Hepatocyte (in vitro differentiated cells): ENCODE data around the gene FAM210B. TPM values are rescaled to one million over a fixed set of nuclear protein-coding genes. Genes with fewer than 3 reads are reported as not detected.

Source experiments
- DNase-seq: peaks from one replicate; pipeline ENCODE4 v3.0.0-alpha.2; 2016; ENCODE audit warnings: low spot score
- H2AFZ ChIP-seq: fragments of 200-600 bp; sonication (generic); 2 replicates; pipeline ENCODE4 v1.6.0; 2016; ENCODE audit warnings: antibody characterized with exemption, mild to moderate bottlenecking
- H3K27ac ChIP-seq: fragments of 200-600 bp; sonication (generic); 2 replicates; pipeline ENCODE4 v1.5.1; 2016; ENCODE audit warnings: mild to moderate bottlenecking
- H3K27me3 ChIP-seq: fragments of 200-600 bp; sonication (generic); 2 replicates; pipeline ENCODE4 v1.6.1; 2016
- H3K36me3 ChIP-seq: fragments of 200-600 bp; sonication (generic); replicated peaks from 2 replicates; pipeline ENCODE4 v1.5.1; 2016; ENCODE audit warnings: low read depth; ENCODE audit not compliant: insufficient read depth
- H3K4me1 ChIP-seq: fragments of 200-600 bp; sonication (generic); 2 replicates; pipeline ENCODE4 v1.5.1; 2016; ENCODE audit warnings: mild to moderate bottlenecking, moderate library complexity; ENCODE audit not compliant: insufficient read depth
- H3K4me2 ChIP-seq: fragments of 200-600 bp; sonication (generic); 2 replicates; pipeline ENCODE4 v1.6.0; 2016
- H3K4me3 ChIP-seq: fragments of 200-600 bp; sonication (generic); 2 replicates; pipeline ENCODE4 v1.5.1; 2016; ENCODE audit warnings: mild to moderate bottlenecking
- H3K79me2 ChIP-seq: fragments of 200-600 bp; sonication (generic); 2 replicates; pipeline ENCODE4 v1.6.0; 2017; ENCODE audit warnings: mild to moderate bottlenecking
- H3K9me2 ChIP-seq: fragments of 200-600 bp; sonication (generic); replicated peaks from 2 replicates; pipeline ENCODE4 v1.6.0; 2017; ENCODE audit warnings: mild to moderate bottlenecking; ENCODE audit not compliant: insufficient read depth
- H3K9me3 ChIP-seq: fragments of 200-600 bp; sonication (generic); 2 replicates; pipeline ENCODE4 v1.5.1; 2016; ENCODE audit warnings: low read depth, mild to moderate bottlenecking
- H4K20me1 ChIP-seq: fragments of 200-600 bp; sonication (generic); 2 replicates; pipeline ENCODE4 v1.6.0; 2016; ENCODE audit warnings: mild to moderate bottlenecking; ENCODE audit not compliant: insufficient read depth, poor library complexity, severe bottlenecking
- EZH2 ChIP-seq: fragments of 200-600 bp; sonication (generic); IDR thresholded peaks from 2 replicates; pipeline ENCODE4 v1.6.1; 2016; ENCODE audit warnings: antibody characterized with exemption, mild to moderate bottlenecking, borderline replicate concordance
- EZH2phosphoT487 ChIP-seq: fragments of 200-600 bp; sonication (generic); IDR thresholded peaks from one replicate; pipeline ENCODE4 v1.6.1; 2018; ENCODE audit warnings: antibody characterized with exemption, mild to moderate bottlenecking, low read depth, moderate library complexity; ENCODE audit not compliant: unreplicated experiment, severe bottlenecking
- WGBS: methylation state at CpG from one replicate; pipeline ENCODE4 v1.1.6; 2016; ENCODE audit warnings: low lambda C conversion rate; ENCODE audit errors: missing lambda C conversion rate; 5-methylcytosine and 5-hydroxymethylcytosine counted together
- polyA plus RNA-seq: library from polyadenylated mRNA; unstranded; fragments of >200 nt; fragmentation: Nextera tagmentation; extraction: Ambion mirVana; gene quantifications from 2 replicates; pipeline ENCODE4 v1.2.1, GENCODE V29; 2016
- total RNA-seq: library from RNA; depleted of rRNA; stranded (reverse); fragments of >200 nt; gene quantifications from 2 replicates; pipeline ENCODE4 v1.2.3, GENCODE V29; 2014
- TF ChIP-seq, protein P1 (sequence below): fragments of 200-600 bp; sonication (generic); IDR thresholded peaks from 2 replicates; pipeline ENCODE4 v1.5.1; 2016; ENCODE audit warnings: antibody characterized with exemption, mild to moderate bottlenecking; ENCODE audit not compliant: poor library complexity

The FAM210B gene
- total and polyA plus RNA-seq, 2 experiments from 2014 or later = 57.0 to 62.7 TPM

DNA sequence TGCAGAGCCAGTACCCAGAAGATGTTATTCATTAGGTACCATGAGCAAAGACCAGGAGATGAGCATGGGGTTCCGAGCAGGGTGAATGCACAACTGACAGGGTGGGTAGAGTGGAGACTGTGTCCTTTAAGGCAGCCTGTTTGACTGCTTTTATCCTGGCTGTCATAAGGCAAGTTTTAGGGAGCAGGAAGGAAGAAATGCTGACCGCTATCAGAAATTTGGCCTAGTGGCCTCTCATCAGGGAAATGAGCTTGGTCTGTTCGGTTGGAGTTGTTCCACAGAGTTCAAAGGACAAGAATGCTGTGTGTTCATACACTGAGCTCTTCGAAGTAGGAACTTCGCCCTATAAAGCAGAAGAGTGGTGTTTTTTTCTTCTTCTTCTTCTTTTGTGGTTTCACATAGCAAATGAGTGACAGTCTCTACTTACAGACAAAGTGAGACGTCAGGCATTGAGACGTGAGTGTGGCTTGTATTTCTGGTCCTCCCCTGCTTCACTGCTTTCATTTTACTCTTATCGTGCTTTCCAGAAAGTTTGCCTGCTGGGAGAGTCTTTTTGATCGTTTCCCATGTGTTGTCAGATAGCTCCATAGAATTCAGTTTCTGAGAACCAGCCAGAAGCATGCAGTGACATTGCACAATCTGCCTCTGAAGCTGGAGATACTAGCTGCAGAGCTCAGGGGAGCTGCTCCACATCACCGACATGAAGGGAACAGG is 53.1 kb downstream of the FAM210B start, which contains the start of gene CASS4:
TSS of gene CASS4 (plus strand) at position 502 of the 714 bp plus-strand sequence. CDS start at position 701, 199 bp downstream.
- Histone ChIP-seq H2AFZ (no peak within 1 kb of the TSS), H3K36me3 (no peaks in the 10 kb centered on the region), H3K9me2 (no peaks in the 10 kb centered on the region), H3K79me2 (no peaks in the 10 kb centered on the region), H3K27me3 (no peaks in the 10 kb centered on the region), H3K27ac (peak within 1 kb of the TSS; percentile 49), H4K20me1 (no peaks in the 10 kb centered on the region), H3K4me1 (no peaks in the 10 kb centered on the region), H3K4me3 (no peak within 1 kb of the TSS), H3K4me2 (peak within 1 kb of the TSS; percentile 54), H3K9me3 (no peaks in the 10 kb centered on the region)
- WGBS = 73% methylated on average over 10 of the region's 10 CpGs
- no peak for TF ChIP-seq EZH2
- no peak for TF ChIP-seq EZH2phosphoT487
- TF ChIP-seq, protein P1, sequence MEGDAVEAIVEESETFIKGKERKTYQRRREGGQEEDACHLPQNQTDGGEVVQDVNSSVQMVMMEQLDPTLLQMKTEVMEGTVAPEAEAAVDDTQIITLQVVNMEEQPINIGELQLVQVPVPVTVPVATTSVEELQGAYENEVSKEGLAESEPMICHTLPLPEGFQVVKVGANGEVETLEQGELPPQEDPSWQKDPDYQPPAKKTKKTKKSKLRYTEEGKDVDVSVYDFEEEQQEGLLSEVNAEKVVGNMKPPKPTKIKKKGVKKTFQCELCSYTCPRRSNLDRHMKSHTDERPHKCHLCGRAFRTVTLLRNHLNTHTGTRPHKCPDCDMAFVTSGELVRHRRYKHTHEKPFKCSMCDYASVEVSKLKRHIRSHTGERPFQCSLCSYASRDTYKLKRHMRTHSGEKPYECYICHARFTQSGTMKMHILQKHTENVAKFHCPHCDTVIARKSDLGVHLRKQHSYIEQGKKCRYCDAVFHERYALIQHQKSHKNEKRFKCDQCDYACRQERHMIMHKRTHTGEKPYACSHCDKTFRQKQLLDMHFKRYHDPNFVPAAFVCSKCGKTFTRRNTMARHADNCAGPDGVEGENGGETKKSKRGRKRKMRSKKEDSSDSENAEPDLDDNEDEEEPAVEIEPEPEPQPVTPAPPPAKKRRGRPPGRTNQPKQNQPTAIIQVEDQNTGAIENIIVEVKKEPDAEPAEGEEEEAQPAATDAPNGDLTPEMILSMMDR = no peak
- peak; percentile 26 for DNase-seq

DNA sequence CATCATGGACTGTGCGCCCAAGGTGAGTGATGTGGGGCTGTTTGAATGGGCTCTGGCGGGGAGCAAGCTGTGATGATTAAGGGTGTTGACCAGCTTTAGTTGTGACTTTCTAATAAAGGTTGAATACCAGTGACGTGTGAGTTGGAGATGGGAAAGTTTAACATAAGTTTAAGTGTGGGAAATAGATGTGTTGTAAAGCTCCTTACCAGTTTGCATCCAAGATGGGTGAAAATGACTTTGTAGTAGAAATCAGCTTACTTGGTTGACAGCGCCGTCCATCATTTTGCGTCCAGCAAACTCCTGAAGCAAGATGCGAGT is 53.7 kb downstream of the FAM210B start:
- Histone ChIP-seq H3K9me3 (no peaks in the 10 kb centered on the region), H3K27ac (peak overlapping the region; percentile 49), H3K79me2 (no peaks in the 10 kb centered on the region), H4K20me1 (no peaks in the 10 kb centered on the region), H3K36me3 (no peaks in the 10 kb centered on the region), H3K4me3 (no peak overlapping the region), H3K9me2 (no peaks in the 10 kb centered on the region), H3K4me1 (no peaks in the 10 kb centered on the region), H3K27me3 (no peaks in the 10 kb centered on the region), H2AFZ (no peak overlapping the region), H3K4me2 (peak overlapping the region; percentile 54)
- no peak for DNase-seq
- WGBS = 97% methylated on average over 7 of the region's 7 CpGs
- TF ChIP-seq, protein P1 = no peak
- no peak for TF ChIP-seq EZH2phosphoT487

DNA sequence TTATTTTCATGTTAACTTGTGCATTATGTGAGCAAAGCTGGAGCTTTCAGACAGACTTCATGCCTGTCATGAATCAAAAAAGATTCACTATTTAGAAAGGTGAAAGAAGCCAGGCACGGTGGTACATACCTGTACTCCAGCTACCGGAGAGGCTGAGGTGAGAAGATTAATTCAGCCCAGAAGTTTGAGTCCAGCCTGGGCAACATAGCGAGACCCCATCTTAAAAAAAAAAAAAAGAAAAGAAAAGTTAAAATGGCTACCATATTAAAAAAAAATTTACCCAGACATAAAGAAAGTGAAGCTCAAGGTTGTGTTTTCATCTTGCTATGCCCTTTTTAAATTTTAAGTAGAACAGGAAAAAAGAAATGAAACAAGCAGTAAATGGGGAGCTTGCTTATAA is 54.2 kb downstream of the FAM210B start:
- TF ChIP-seq EZH2phosphoT487 (no peak), EZH2 (no peak)
- TF ChIP-seq, protein P1 = no peak
- no peaks in the 10 kb centered on the region for H3K36me3 ChIP-seq
- no peaks in the 10 kb centered on the region for H3K4me1 ChIP-seq
- 98% methylated on average over 3 of the region's 3 CpGs for whole genome bisulfite sequencing
- H3K9me3 ChIP-seq = no peaks in the 10 kb centered on the region
- no peaks in the 10 kb centered on the region for H3K9me2 ChIP-seq
- no peak for DNase-seq
- H3K4me2 ChIP-seq = peak overlapping the region; percentile 54
- no peaks in the 10 kb centered on the region for H3K27me3 ChIP-seq
- H3K27ac ChIP-seq = no peak overlapping the region
- no peaks in the 10 kb centered on the region for H3K79me2 ChIP-seq
- H2AFZ ChIP-seq = no peak overlapping the region
- H3K4me3 ChIP-seq = no peak overlapping the region
- H4K20me1 ChIP-seq = no peaks in the 10 kb centered on the region
